ENCODE measurements around the gene SND1.

Gene SND1

DNA sequence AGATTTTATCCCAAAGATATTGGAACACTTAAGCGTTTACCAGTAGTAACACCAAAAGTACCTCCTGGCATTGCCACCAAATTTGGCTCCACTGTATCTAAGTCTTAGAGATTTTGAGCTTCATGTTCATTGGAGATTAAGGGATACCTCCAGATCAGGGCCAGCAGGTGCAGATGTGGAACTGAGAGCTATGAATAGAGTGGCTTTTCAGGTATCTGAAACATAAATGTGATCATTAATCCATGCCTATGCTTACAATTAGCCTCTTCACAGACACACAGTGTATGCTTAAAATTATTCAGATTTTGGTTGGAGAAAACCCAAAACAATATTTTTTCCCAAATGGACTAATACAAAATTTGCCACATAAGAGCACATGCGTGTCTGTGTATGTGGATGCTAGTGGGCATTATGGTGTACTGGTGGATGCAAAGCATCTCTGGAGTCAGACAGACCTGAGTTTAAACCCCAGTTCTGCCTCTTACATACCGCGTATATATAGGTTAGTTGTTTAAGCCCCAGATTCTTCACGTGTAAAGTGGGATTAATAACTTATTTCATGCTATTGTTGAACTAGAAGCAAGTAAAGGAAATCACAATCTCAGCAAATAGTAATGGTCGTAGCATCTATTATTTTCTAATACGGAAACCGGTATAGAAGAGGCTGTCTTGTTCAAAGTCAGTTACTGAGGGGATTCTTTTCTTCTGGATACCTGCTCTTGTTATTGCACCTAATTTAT is 386.1 kb downstream of the SND1 start:
- Mint-ChIP-seq H3K9me3 (no peaks in the 10 kb centered on the region), H3K4me3 (no peak overlapping the region), H3K27me3 (no peaks in the 10 kb centered on the region), H3K4me1 (peaks cover 6% of the 10 kb centered on the region), H3K27ac (no peak overlapping the region)
- ATAC-seq: no peak
- DNase-seq: no peak

DNA sequence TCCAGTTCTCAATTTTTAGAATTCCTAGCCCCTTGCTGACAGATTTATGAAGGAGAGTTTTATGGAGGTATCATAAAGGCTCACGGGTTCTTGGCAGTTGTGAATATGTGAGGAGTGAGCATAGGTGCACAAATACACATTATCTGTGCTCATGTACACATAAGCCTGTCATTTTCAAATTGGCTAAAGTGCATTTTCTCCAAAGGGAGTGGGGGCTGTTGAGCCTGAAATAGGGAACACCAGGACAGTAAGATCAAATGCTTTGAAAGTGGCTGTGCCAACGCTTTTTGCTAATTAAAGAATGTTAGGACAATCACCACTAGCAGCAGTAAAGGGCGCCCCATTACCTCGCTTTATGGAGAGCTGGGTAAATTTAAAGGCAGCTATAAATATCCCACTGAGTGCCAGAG is 387.6 kb downstream of the SND1 start:
- Mint-ChIP-seq H3K27me3 (no peaks in the 10 kb centered on the region), H3K4me3 (no peak overlapping the region), H3K4me1 (peaks cover 17% of the 10 kb centered on the region), H3K9me3 (no peaks in the 10 kb centered on the region), H3K27ac (no peak overlapping the region)
- DNase-seq (no peak), ATAC-seq (no peak)

DNA sequence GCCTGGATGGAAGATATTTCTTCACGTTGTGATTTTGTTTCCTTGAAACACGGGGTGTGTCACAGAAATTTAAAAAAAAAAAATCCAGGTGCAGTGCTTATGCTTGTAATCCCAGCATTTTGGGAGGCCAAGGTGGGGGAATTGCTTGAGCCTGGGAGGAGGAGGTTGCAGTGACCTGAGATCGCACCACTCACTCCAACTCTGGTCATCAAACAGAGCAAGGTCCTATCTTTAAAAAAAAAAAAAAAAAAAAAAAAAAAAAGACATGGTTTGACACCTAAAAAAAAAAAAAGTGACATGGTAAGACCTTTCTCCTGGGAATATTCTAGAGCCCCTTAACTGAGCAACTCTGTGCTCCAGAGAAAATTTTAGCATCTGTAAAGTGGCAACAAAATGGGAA is 388.2 kb downstream of the SND1 start:
- Mint-ChIP-seq H3K27ac (no peak overlapping the region), H3K4me3 (no peak overlapping the region), H3K9me3 (no peaks in the 10 kb centered on the region), H3K27me3 (no peaks in the 10 kb centered on the region), H3K4me1 (peaks cover 21% of the 10 kb centered on the region)
- ATAC-seq (no peak), DNase-seq (no peak)

DNA sequence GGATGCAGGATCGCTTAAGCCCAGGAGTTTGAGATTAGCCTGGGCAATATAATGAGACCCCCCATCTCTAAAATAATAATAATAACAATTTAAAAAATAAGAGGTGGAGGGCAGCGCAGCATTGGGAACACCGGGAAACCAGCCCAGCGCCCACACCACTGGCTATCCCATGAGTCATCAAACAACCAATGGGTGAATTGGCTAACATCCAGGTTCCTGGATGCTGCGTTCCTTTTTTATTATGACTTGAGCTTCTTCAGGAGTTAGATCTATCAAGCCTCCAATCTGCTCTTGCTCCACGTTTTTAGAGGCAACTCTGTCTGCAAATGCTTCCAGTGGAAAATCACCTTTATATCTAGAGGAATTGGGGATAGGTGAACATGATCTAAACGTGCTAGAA is 389.2 kb downstream of the SND1 start:
- Mint-ChIP-seq H3K4me1 (peaks cover 25% of the 10 kb centered on the region), H3K27ac (no peak overlapping the region), H3K9me3 (no peaks in the 10 kb centered on the region), H3K27me3 (no peaks in the 10 kb centered on the region), H3K4me3 (no peak overlapping the region)
- DNase-seq (no peak), ATAC-seq (no peak)

DNA sequence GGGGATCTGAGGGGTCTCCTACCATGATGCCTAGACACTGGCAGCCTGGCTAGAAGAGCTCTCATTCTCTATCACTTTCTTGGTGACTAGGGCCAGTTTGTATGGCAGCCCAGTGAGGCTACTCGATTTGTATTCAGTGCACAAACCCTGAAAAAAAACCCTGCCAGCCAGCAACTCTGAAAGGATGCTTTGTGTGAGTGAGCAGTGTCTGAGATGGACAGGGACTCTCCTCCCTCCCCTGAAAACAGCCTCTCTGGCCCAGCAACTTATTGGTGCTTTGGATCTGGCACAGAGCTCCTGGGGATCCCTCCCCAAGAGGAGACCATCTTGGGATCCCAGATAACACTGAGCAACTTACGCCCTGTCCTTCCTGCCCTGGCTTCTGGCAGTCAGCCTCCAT is 390.0 kb downstream of the SND1 start:
- Mint-ChIP-seq H3K4me1 (peaks cover 25% of the 10 kb centered on the region), H3K4me3 (no peak overlapping the region), H3K9me3 (no peaks in the 10 kb centered on the region), H3K27me3 (no peaks in the 10 kb centered on the region), H3K27ac (no peak overlapping the region)
- DNase-seq (no peak), ATAC-seq (no peak)

GRCh38 chr7:128044064-128044463 is 392.1 kb downstream of the SND1 start:
- H3K27ac Mint-ChIP-seq: no peak overlapping the region
- no peaks in the 10 kb centered on the region for H3K9me3 Mint-ChIP-seq
- no peak overlapping the region for H3K4me3 Mint-ChIP-seq
- ATAC-seq (no peak), DNase-seq (no peak)
- peaks cover 24% of the 10 kb centered on the region for H3K4me1 Mint-ChIP-seq
- no peaks in the 10 kb centered on the region for H3K27me3 Mint-ChIP-seq

GRCh38 chr7:128045158-128045557 is 393.2 kb downstream of the SND1 start:
- ATAC-seq: no peak
- Mint-ChIP-seq H3K4me1 (peaks cover 32% of the 10 kb centered on the region), H3K27ac (peak overlapping the region in 1 of 2 donors; percentile 11), H3K27me3 (no peaks in the 10 kb centered on the region), H3K4me3 (no peak overlapping the region), H3K9me3 (no peaks in the 10 kb centered on the region)
- DNase-seq: no peak

DNA sequence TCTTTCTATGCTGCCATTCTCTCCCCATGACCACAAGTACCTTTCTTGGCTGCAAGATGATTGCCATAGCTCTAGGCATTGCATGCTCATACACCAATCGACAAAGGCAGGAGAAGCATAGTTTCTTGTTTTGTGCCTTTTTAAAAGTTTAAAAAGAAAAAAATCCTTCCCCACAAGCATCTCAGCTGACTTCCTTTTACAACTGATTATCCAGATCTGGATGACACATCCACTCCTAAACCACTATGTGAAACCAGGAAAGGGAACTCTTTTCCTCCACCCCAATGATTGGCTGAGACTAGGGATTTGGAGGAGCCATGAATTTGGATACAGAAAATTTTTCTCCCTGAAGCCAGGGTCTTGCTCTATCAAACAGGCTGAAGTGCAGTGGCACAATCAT is 393.8 kb downstream of the SND1 start:
- ATAC-seq (no peak), DNase-seq (no peak)
- no peak overlapping the region for H3K4me3 Mint-ChIP-seq
- no peaks in the 10 kb centered on the region for H3K27me3 Mint-ChIP-seq
- peaks cover 32% of the 10 kb centered on the region for H3K4me1 Mint-ChIP-seq
- H3K27ac Mint-ChIP-seq: no peak overlapping the region
- H3K9me3 Mint-ChIP-seq: no peaks in the 10 kb centered on the region

DNA sequence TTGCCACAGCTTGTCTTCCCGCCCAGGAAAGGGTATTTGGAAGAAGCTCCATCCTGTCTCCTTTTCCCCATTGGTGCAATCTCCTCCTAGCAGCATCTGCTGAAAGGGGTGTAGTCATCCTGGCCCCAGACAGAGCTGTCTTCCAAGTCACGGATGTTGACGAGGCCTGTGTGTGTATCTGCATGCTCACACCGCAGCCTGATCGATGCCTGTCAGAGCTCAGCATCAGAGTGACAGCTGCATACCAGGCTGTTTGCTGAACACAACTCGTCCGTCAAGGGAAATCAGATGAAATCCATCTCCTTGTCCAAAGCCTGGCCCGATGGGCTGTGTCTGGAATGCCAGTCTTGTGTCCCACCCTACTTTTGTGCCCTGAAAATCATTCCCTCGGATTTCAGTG is 400.4 kb downstream of the SND1 start:
- H3K4me3 Mint-ChIP-seq: no peak overlapping the region
- peaks cover 38% of the 10 kb centered on the region for H3K4me1 Mint-ChIP-seq
- ATAC-seq (no peak), DNase-seq (no peak)
- no peaks in the 10 kb centered on the region for H3K27me3 Mint-ChIP-seq
- peak overlapping the region in 1 of 2 donors; percentile 65 for H3K27ac Mint-ChIP-seq
- H3K9me3 Mint-ChIP-seq: no peaks in the 10 kb centered on the region

GRCh38 chr7:128053023-128053422 is 401.0 kb downstream of the SND1 start:
- H3K27ac Mint-ChIP-seq: peak overlapping the region in 1 of 2 donors; percentile 60
- H3K4me1 Mint-ChIP-seq: peaks cover 44% of the 10 kb centered on the region
- no peaks in the 10 kb centered on the region for H3K9me3 Mint-ChIP-seq
- H3K4me3 Mint-ChIP-seq: no peak overlapping the region
- ATAC-seq: no peak
- DNase-seq: no peak
- H3K27me3 Mint-ChIP-seq: no peaks in the 10 kb centered on the region

DNA sequence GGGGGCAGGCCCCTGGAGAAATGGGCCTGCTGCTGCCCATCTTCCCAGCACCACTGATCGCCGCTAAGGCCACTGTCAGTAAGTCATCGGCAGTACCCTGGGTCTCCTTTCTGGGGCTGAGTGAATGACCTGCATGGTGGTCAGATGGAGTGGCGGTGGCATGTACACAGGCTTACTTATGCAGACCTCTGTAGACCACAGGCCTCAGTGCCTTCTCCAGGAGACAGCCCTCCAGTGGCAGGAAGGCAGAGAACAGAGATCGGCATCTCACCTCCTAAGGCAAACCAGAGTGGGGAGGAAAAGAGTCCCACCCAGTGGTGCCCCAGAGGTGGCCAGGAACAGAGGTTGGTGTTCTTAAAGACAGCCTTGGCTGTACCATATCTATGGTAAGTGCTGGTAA is 402.0 kb downstream of the SND1 start:
- H3K4me1 Mint-ChIP-seq: peaks cover 49% of the 10 kb centered on the region
- H3K4me3 Mint-ChIP-seq: no peak overlapping the region
- H3K27ac Mint-ChIP-seq: no peak overlapping the region
- ATAC-seq (no peak), DNase-seq (no peak)
- no peaks in the 10 kb centered on the region for H3K9me3 Mint-ChIP-seq
- no peaks in the 10 kb centered on the region for H3K27me3 Mint-ChIP-seq

GRCh38 chr7:128054511-128054910 is 402.5 kb downstream of the SND1 start:
- H3K4me1 Mint-ChIP-seq: peaks cover 49% of the 10 kb centered on the region
- no peak for DNase-seq
- no peak overlapping the region for H3K27ac Mint-ChIP-seq
- ATAC-seq: no peak
- H3K4me3 Mint-ChIP-seq: no peak overlapping the region
- H3K9me3 Mint-ChIP-seq: no peaks in the 10 kb centered on the region
- H3K27me3 Mint-ChIP-seq: no peaks in the 10 kb centered on the region

DNA sequence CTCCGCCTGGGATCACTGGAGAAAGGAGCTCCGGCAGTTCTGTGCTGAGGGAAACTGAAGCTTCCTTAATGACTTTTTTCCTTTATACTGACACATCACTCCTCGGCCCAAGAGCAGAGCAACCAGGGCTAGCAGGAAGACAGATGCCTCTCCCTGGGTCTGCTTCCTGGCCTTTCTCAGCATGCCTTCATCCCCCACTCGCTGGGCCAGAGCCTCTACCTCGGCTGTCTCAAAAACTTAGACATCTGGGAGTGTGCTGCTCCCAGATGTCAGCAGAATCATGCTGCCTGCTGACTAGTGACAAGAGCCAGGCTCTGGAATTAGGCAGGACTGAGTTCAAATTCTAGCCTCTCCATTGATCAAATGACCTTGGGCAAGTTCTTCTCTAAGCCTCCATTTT is 403.6 kb downstream of the SND1 start:
- Mint-ChIP-seq H3K27ac (no peak overlapping the region), H3K4me1 (peaks cover 57% of the 10 kb centered on the region), H3K27me3 (no peaks in the 10 kb centered on the region), H3K4me3 (no peak overlapping the region), H3K9me3 (no peaks in the 10 kb centered on the region)
- no peak for DNase-seq
- ATAC-seq: no peak

DNA sequence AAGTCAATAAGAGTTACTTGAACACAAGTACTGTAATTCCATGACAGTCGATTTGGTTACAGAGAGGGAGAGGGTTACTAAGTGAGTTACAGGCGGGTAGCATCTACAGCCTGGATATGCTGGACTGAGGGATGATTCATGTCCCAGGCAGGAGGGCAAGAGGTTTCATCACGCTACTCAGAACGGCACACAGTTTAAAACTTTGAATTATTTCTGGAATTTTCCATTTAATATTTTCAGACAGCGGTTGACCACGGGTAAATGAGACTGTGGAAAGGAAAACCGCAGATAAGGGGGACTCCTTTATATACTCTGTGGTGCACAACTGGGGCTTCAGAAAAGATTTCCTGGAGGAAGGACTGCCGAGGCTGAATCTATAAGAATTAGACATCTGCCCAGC is 404.9 kb downstream of the SND1 start:
- no peak overlapping the region for H3K27ac Mint-ChIP-seq
- peaks cover 50% of the 10 kb centered on the region for H3K4me1 Mint-ChIP-seq
- DNase-seq (no peak), ATAC-seq (no peak)
- H3K9me3 Mint-ChIP-seq: no peaks in the 10 kb centered on the region
- H3K4me3 Mint-ChIP-seq: no peak overlapping the region
- H3K27me3 Mint-ChIP-seq: no peaks in the 10 kb centered on the region

DNA sequence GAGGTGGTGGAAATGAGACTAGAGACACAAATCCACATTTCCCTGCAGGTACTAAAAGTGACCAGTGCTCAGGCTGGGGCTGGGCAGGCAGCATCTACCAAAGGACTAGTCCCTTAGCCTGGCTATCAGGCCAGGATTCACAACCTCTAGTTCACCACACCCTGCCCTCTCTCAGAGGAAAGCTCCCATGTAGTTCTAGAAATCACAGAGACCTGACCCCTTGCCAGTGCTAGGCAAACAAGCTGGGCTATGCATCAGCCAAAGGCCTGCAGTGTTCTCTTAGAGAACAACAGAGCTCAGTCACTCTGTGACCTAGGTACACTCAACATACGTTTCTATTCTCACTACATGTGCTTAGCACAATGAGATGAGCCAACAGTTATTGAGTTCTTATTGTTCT is 405.9 kb downstream of the SND1 start:
- Mint-ChIP-seq H3K9me3 (no peaks in the 10 kb centered on the region), H3K27ac (no peak overlapping the region), H3K4me1 (peaks cover 42% of the 10 kb centered on the region), H3K4me3 (no peak overlapping the region), H3K27me3 (no peaks in the 10 kb centered on the region)
- DNase-seq (no peak), ATAC-seq (peak; percentile 16)

DNA sequence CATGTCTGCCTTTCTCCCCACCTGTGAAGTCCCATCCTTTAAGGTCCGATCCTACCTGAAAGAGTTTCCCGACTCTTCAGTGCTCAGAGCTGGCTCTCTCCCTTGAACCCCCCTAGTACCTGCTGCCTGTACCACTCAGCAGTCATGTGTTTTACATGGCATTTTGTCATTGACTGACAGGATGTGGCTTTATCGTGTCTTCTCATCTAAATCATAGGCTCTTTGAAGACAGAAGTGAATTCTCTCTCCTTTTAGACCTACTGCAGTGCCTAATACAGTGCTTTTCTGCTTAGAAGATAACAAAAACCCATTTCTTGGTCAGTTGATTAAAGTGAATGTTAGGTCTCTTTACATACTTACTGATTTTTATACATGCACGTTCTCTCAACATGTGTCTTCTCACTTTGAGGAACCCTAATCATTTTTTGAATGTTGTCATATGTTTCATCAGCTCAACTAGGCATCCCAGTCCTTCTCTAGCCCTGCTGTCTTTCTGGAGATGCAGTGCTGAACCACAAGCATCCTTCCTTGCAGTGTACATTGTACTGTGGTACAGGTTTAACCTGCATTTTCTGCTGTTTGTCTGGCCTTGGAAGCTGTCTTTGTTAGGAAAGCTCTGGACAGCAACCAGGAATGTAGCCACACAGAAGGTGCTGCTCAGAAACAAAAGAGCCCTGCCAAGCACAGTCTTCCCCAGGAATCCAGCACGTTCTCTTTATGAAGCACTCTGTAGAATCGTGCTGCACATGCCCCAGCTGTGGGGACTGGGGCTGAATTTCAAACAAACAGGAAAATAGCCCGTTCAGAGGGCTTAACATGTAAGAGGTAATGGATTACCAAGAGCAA is 407.4 kb downstream of the SND1 start:
- Mint-ChIP-seq H3K27ac (peak overlapping the region; percentile 85 to 86), H3K4me3 (peak overlapping the region in 1 of 2 donors; percentile 6), H3K4me1 (peaks cover 55% of the 10 kb centered on the region), H3K9me3 (no peaks in the 10 kb centered on the region), H3K27me3 (no peaks in the 10 kb centered on the region)
- peak in 1 of 2 donors; percentile 12 for DNase-seq
- peak; percentile 86 for ATAC-seq
